ENCODE data around the gene LAMA2. TPM values are rescaled to one million over a fixed set of nuclear protein-coding genes. Genes with fewer than 3 reads are reported as not detected.

Gene LAMA2
- total and polyA plus RNA-seq, 2 experiments from 2014 or later, result 0.91 to 6.4 TPM

GRCh38 chr6:129184808-129185366 is 301.9 kb downstream of the LAMA2 start (continued):
- no peak for TF ChIP-seq ZNF462 (CRISPR knock-in tag; IDR thresholded peaks at IDR 0.05)

GRCh38 chr6:129186988-129187387 is 304.1 kb downstream of the LAMA2 start:
- no peak for ATAC-seq
- no peak overlapping the region for H3K4me3 Mint-ChIP-seq
- TF ChIP-seq ZNF114 (CRISPR knock-in tag; IDR thresholded peaks at IDR 0.05) (no peak), ZNF462 (CRISPR knock-in tag; IDR thresholded peaks at IDR 0.05) (no peak), REST (IDR thresholded peaks at IDR 0.05; ENCODE audit: unreplicated experiment) (no peak), EZH2phosphoT487 (IDR thresholded peaks at IDR 0.05; ENCODE audit: unreplicated experiment) (no peak)

More at GRCh38 chr6:129186988-129187387, 304.1 kb downstream of the LAMA2 start:
- Mint-ChIP-seq H3K9me3 (no peaks in the 10 kb centered on the region), H3K27ac (no peak overlapping the region), H3K4me1 (peaks cover 7% of the 10 kb centered on the region; the same call in 2 of the 3 replicates), H3K36me3 (ENCODE audit: low read depth) (no peaks in the 10 kb centered on the region), H3K27me3 (ENCODE audit: insufficient read depth, low read depth, poor library complexity) (no peaks in the 10 kb centered on the region)
- Histone ChIP-seq H3K27ac (ENCODE audit: low read depth) (no peak overlapping the region), H2AFZ (no peak overlapping the region), H3K4me3 (no peak overlapping the region), H3K27me3 (ENCODE audit: insufficient read depth) (no peaks in the 10 kb centered on the region), H3K36me3 (ENCODE audit: insufficient read depth) (no peaks in the 10 kb centered on the region), H4K20me1 (replicated peaks; ENCODE audit: insufficient read depth) (no peaks in the 10 kb centered on the region), H3K79me2 (replicated peaks; ENCODE audit: insufficient read depth) (no peaks in the 10 kb centered on the region), H3F3A (replicated peaks; ENCODE audit: low read depth) (no peaks in the 10 kb centered on the region), H3K4me1 (ENCODE audit: insufficient read depth) (no peaks in the 10 kb centered on the region), H3K9me2 (ENCODE audit: insufficient read depth) (no peaks in the 10 kb centered on the region), H3K4me2 (no peak overlapping the region)
- no peak for DNase-seq (ENCODE audit: low spot score)
